GM19372 (cell line): ENCODE measurements around the gene GRM5.
"Not testable (repeated sequence)": the region's sequence is repeated elsewhere in the genome, so short reads cannot be mapped to it uniquely, and the experiment has no call there.

Experiments used
- ATAC-seq: cut with Tn5 transposase; IDR thresholded peaks from one replicate; pipeline ENCODE4 v1.9.1; 2021; ENCODE audit warnings: mild to moderate bottlenecking, low read depth, moderate library complexity; ENCODE audit not compliant: unreplicated experiment

Gene GRM5

GRCh38 chr11:88978992-88979391 is 86.8 kb downstream of the GRM5 start:
- not testable (repeated sequence) for ATAC-seq

GRCh38 chr11:88975441-88975840 is 90.3 kb downstream of the GRM5 start:
- ATAC-seq = not testable (repeated sequence)

- no peak for ATAC-seq
Measured at GRCh38 chr11:88972210-88972609, 93.6 kb downstream of the GRM5 start.

- not testable (repeated sequence) for ATAC-seq
Measured at GRCh38 chr11:88961621-88962020, 104.2 kb downstream of the GRM5 start.

- ATAC-seq = not testable (repeated sequence)
Measured at GRCh38 chr11:88959857-88960256, 105.9 kb downstream of the GRM5 start.

- ATAC-seq = no peak
Measured at GRCh38 chr11:88950975-88951374, 114.8 kb downstream of the GRM5 start.

- ATAC-seq = not testable (repeated sequence)
Measured at GRCh38 chr11:88948908-88949307, 116.9 kb downstream of the GRM5 start.

GRCh38 chr11:88947843-88948572 is 117.8 kb downstream of the GRM5 start:
- ATAC-seq = peak; percentile 49

- ATAC-seq = not testable (repeated sequence)
Measured at GRCh38 chr11:88929665-88930064, 136.1 kb downstream of the GRM5 start.

- ATAC-seq = not testable (repeated sequence)
Measured at GRCh38 chr11:88917065-88917464, 148.7 kb downstream of the GRM5 start.

GRCh38 chr11:88909500-88909899 is 156.3 kb downstream of the GRM5 start:
- ATAC-seq = no peak

- ATAC-seq = not testable (repeated sequence)
Measured at GRCh38 chr11:88901436-88901835, 164.3 kb downstream of the GRM5 start.

GRCh38 chr11:88888855-88889254 is 176.9 kb downstream of the GRM5 start:
- not testable (repeated sequence) for ATAC-seq

GRCh38 chr11:88886796-88887195 is 179.0 kb downstream of the GRM5 start:
- peak; percentile 69 for ATAC-seq

- not testable (repeated sequence) for ATAC-seq
Measured at GRCh38 chr11:88882800-88883199, 183.0 kb downstream of the GRM5 start.

GRCh38 chr11:88861618-88862017 is 204.2 kb downstream of the GRM5 start:
- no peak for ATAC-seq

GRCh38 chr11:88860431-88860830 is 205.4 kb downstream of the GRM5 start:
- ATAC-seq = not testable (repeated sequence)

GRCh38 chr11:88853963-88854362 is 211.8 kb downstream of the GRM5 start:
- not testable (repeated sequence) for ATAC-seq

- not testable (repeated sequence) for ATAC-seq
Measured at GRCh38 chr11:88851547-88851946, 214.2 kb downstream of the GRM5 start.

GRCh38 chr11:88849773-88850172 is 216.0 kb downstream of the GRM5 start:
- not testable (repeated sequence) for ATAC-seq

GRCh38 chr11:88849368-88849767 is 216.4 kb downstream of the GRM5 start:
- no peak for ATAC-seq

- ATAC-seq = not testable (repeated sequence)
Measured at GRCh38 chr11:88846266-88846665, 219.5 kb downstream of the GRM5 start.
